Loucy (cell line): Measurements from ENCODE around the gene ANO1.

ENCODE experiments used
- H2AFZ ChIP-seq: fragments of 200-600 bp; sonication (generic); 2 replicates; pipeline ENCODE4 v1.6.0; 2016; ENCODE audit warnings: antibody characterized with exemption, mild to moderate bottlenecking, low read length, moderate library complexity
- H3F3A ChIP-seq: fragments of 200-600 bp; 2 replicates; pipeline ENCODE4 v1.6.0; 2016; ENCODE audit warnings: antibody characterized with exemption, low read depth, mild to moderate bottlenecking
- H3K27me3 ChIP-seq: fragments of 200-600 bp; sonication (generic); 2 replicates; pipeline ENCODE4 v1.6.1; 2014; ENCODE audit warnings: low read length, mild to moderate bottlenecking; ENCODE audit not compliant: insufficient read depth, poor library complexity, severe bottlenecking
- H3K36me3 ChIP-seq: fragments of 200-600 bp; sonication (generic); 2 replicates; pipeline ENCODE4 v1.6.1; 2016; ENCODE audit warnings: low read length; ENCODE audit not compliant: insufficient read depth
- H3K4me1 ChIP-seq: fragments of 200-600 bp; sonication (generic); 2 replicates; pipeline ENCODE4 v1.5.1; 2014; ENCODE audit warnings: low read length, mild to moderate bottlenecking; ENCODE audit not compliant: insufficient read depth, poor library complexity, severe bottlenecking
- H3K4me2 ChIP-seq: fragments of 200-600 bp; sonication (generic); 2 replicates; pipeline ENCODE4 v1.6.0; 2014; ENCODE audit warnings: antibody characterized with exemption, low read length, low read depth, mild to moderate bottlenecking; ENCODE audit not compliant: poor library complexity, severe bottlenecking
- H3K4me3 ChIP-seq: fragments of 200-600 bp; sonication (generic); 2 replicates; pipeline ENCODE4 v1.5.1; 2014; ENCODE audit warnings: low read length, mild to moderate bottlenecking, mixed read lengths; ENCODE audit not compliant: poor library complexity, severe bottlenecking
- H3K79me2 ChIP-seq: fragments of 200-600 bp; sonication (generic); 2 replicates; pipeline ENCODE4 v1.6.1; 2014; ENCODE audit warnings: low read length; ENCODE audit not compliant: insufficient read depth
- H3K9ac ChIP-seq: fragments of 200-600 bp; sonication (generic); 2 replicates; pipeline ENCODE4 v1.6.0; 2014; ENCODE audit warnings: mild to moderate bottlenecking, low read depth, low read length, moderate library complexity; ENCODE audit not compliant: poor library complexity, severe bottlenecking
- H3K9me2 ChIP-seq: fragments of 200-600 bp; sonication (generic); replicated peaks from 2 replicates; pipeline ENCODE4 v1.6.1; 2016; ENCODE audit warnings: low read depth, low read length, mixed read lengths
- H3K9me3 ChIP-seq: fragments of 200-600 bp; sonication (generic); 2 replicates; pipeline ENCODE4 v1.6.1; 2014; ENCODE audit warnings: mild to moderate bottlenecking, antibody characterized with exemption, low read length, low read depth; ENCODE audit not compliant: insufficient read depth
- H4K20me1 ChIP-seq: fragments of 200-600 bp; sonication (generic); 2 replicates; pipeline ENCODE4 v1.6.0; 2014; ENCODE audit warnings: antibody characterized with exemption, low read length, mild to moderate bottlenecking; ENCODE audit not compliant: insufficient read depth, poor library complexity, severe bottlenecking
- CTCF ChIP-seq: fragments of 200-600 bp; sonication (generic); conservative IDR thresholded peaks from 2 replicates; pipeline ENCODE4 v1.5.1; 2014; ENCODE audit warnings: mild to moderate bottlenecking, antibody characterized with exemption, low read length
- EZH2phosphoT487 ChIP-seq: fragments of 200-600 bp; IDR thresholded peaks from 2 replicates; pipeline ENCODE4 v1.6.1; 2018; ENCODE audit warnings: antibody characterized with exemption, mild to moderate bottlenecking, moderate library complexity, borderline replicate concordance

Gene ANO1

GRCh38 chr11:70189622-70190021 is 111.5 kb downstream of the ANO1 start:
- no peaks in the 10 kb centered on the region for H3K36me3 ChIP-seq
- H3K9me2 ChIP-seq: no peaks in the 10 kb centered on the region
- no peak overlapping the region for H3K4me3 ChIP-seq
- H3K9ac ChIP-seq: no peak overlapping the region
- H2AFZ ChIP-seq: no peak overlapping the region
- H3K4me1 ChIP-seq: no peaks in the 10 kb centered on the region
- H3K9me3 ChIP-seq: no peaks in the 10 kb centered on the region
- no peaks in the 10 kb centered on the region for H3K27me3 ChIP-seq
- no peaks in the 10 kb centered on the region for H3F3A ChIP-seq
- H4K20me1 ChIP-seq: no peaks in the 10 kb centered on the region
- no peak overlapping the region for H3K4me2 ChIP-seq
- TF ChIP-seq EZH2phosphoT487 (no peak), CTCF (no peak)
- H3K79me2 ChIP-seq: no peaks in the 10 kb centered on the region

- H3K79me2 ChIP-seq: no peaks in the 10 kb centered on the region
- H3K27me3 ChIP-seq: no peaks in the 10 kb centered on the region
- H4K20me1 ChIP-seq: no peaks in the 10 kb centered on the region
- TF ChIP-seq CTCF: peak; percentile 85
- no peak for TF ChIP-seq EZH2phosphoT487
- no peak overlapping the region for H2AFZ ChIP-seq
- no peaks in the 10 kb centered on the region for H3K9me2 ChIP-seq
- no peak overlapping the region for H3K9ac ChIP-seq
- H3K4me2 ChIP-seq: no peak overlapping the region
- no peaks in the 10 kb centered on the region for H3K9me3 ChIP-seq
- no peaks in the 10 kb centered on the region for H3K36me3 ChIP-seq
- no peaks in the 10 kb centered on the region for H3K4me1 ChIP-seq
- H3K4me3 ChIP-seq: no peak overlapping the region
- no peaks in the 10 kb centered on the region for H3F3A ChIP-seq
Measured at GRCh38 chr11:70191495-70192140, 113.5 kb downstream of the ANO1 start.

- Histone ChIP-seq H2AFZ (no peak overlapping the region), H3K4me3 (no peak overlapping the region), H3K9ac (no peak overlapping the region), H4K20me1 (no peaks in the 10 kb centered on the region), H3K27me3 (no peaks in the 10 kb centered on the region), H3K36me3 (no peaks in the 10 kb centered on the region), H3K9me3 (no peaks in the 10 kb centered on the region), H3K4me2 (no peak overlapping the region), H3K4me1 (no peaks in the 10 kb centered on the region), H3K79me2 (no peaks in the 10 kb centered on the region), H3F3A (no peaks in the 10 kb centered on the region), H3K9me2 (no peaks in the 10 kb centered on the region)
- TF ChIP-seq EZH2phosphoT487 (no peak), CTCF (no peak)
Measured at GRCh38 chr11:70192666-70193410, 114.7 kb downstream of the ANO1 start.
